PC-9 (cell line): ENCODE results near the gene FCN1. TPM values are rescaled to one million over a fixed set of nuclear protein-coding genes. Genes with fewer than 3 reads are reported as not detected.
A peak's percentile ranks its signal among the peaks of the same experiment; 100 is the strongest.

Source experiments
- BruUV-seq: library from RNA; stranded (reverse); fragments of 400-500 nt; replicated peaks from 2 replicates; lab custom pipeline; 2021; lab: Mats Ljungman, UMichigan
- CTCF ChIA-PET: fragments of 300-600 bp; sonication (Branson Sonifier 250); formaldehyde crosslinking; loops from one replicate; lab custom pipeline; 2022; ENCODE audit warnings: antibody characterized with exemption; lab: Charles Lee
- POLR2A ChIA-PET: fragments of 300-600 bp; sonication (Branson Sonifier 250); formaldehyde crosslinking; loops from one replicate; lab custom pipeline; 2022; ENCODE audit warnings: antibody characterized with exemption; ENCODE audit not compliant: unreplicated experiment; lab: Charles Lee
- DNase-seq, 2 experiments: peaks; one replicate each; pipeline versions ENCODE4 v3.0.0 to v3.0.0-alpha.2; 2015 to 2022; ENCODE audit warnings: mixed read lengths in 1 of 2
- H2AFZ ChIP-seq: fragments of 200-600 bp; sonication (generic); 2 replicates; pipeline ENCODE4 v1.8.1; 2017; ENCODE audit warnings: antibody characterized with exemption
- H3F3A ChIP-seq: fragments of 200-600 bp; sonication (generic); 2 replicates; pipeline ENCODE4 v1.8.1; 2017; ENCODE audit warnings: antibody characterized with exemption, mild to moderate bottlenecking, low read depth; ENCODE audit not compliant: insufficient read depth
- H3K27ac ChIP-seq: fragments of 200-600 bp; sonication (generic); 2 replicates; pipeline ENCODE4 v1.6.1; 2016; ENCODE audit warnings: mixed run types
- H3K27me3 ChIP-seq: fragments of 200-600 bp; sonication (generic); 2 replicates; pipeline ENCODE4 v1.6.1; 2016; ENCODE audit warnings: low read depth, mixed run types; ENCODE audit not compliant: insufficient read depth
- H3K36me3 ChIP-seq: fragments of 200-600 bp; sonication (generic); 2 replicates; pipeline ENCODE4 v1.6.1; 2016; ENCODE audit warnings: low read depth, mixed run types
- H3K4me1 ChIP-seq: fragments of 200-600 bp; sonication (generic); replicated peaks from 2 replicates; pipeline ENCODE4 v1.6.1; 2016; ENCODE audit warnings: mixed run types; ENCODE audit not compliant: insufficient read depth
- H3K4me2 ChIP-seq: fragments of 200-600 bp; sonication (generic); 2 replicates; pipeline ENCODE4 v1.6.1; 2017; ENCODE audit warnings: mixed run types
- H3K4me3 ChIP-seq: fragments of 200-600 bp; sonication (generic); 2 replicates; pipeline ENCODE4 v1.6.1; 2016; ENCODE audit warnings: mixed run types
- H3K79me2 ChIP-seq: fragments of 200-600 bp; sonication (generic); 2 replicates; pipeline ENCODE4 v1.6.1; 2017; ENCODE audit warnings: low read depth, mixed run types
- H3K9me2 ChIP-seq: fragments of 200-600 bp; sonication (generic); 2 replicates; pipeline ENCODE4 v1.8.1; 2017; ENCODE audit warnings: mild to moderate bottlenecking; ENCODE audit not compliant: insufficient read depth
- H3K9me3 ChIP-seq: fragments of 200-600 bp; sonication (generic); 2 replicates; pipeline ENCODE4 v1.8.1; 2016; ENCODE audit warnings: low read depth; ENCODE audit not compliant: insufficient read depth
- H4K20me1 ChIP-seq: fragments of 200-600 bp; sonication (generic); 2 replicates; pipeline ENCODE4 v1.8.1; 2017; ENCODE audit not compliant: insufficient read depth
- CTCF ChIP-seq: fragments of 200-600 bp; sonication (generic); conservative IDR thresholded peaks from 2 replicates; pipeline ENCODE4 v1.6.1; 2017; ENCODE audit warnings: mixed run types, antibody characterized with exemption, mild to moderate bottlenecking, moderate library complexity
- EZH2 ChIP-seq: fragments of 200-600 bp; sonication (generic); IDR thresholded peaks from 2 replicates; pipeline ENCODE4 v1.8.0; 2017; ENCODE audit warnings: antibody characterized with exemption, low read depth
- intact Hi-C: fragments of 100-400 bp; cut with micrococcal nuclease; formaldehyde crosslinking; loops from one replicate; pipeline ENCODE4 v1.10.0; 2022; ENCODE audit not compliant: unreplicated experiment
- total RNA-seq: library from RNA; stranded (reverse); gene quantifications from 2 replicates; pipeline ENCODE4 v1.2.3, GENCODE V29; 2021

The FCN1 gene
- total RNA-seq, 1 experiment from 2014 or later, result not detected

- H2AFZ ChIP-seq, result no peak overlapping the region
These were observed 47.4 kb downstream of the FCN1 start for GRCh38 chr9:134870301-134870694.

GRCh38 chr9:134869554-134870300 lies 48.0 kb downstream of the FCN1 start:
- Histone ChIP-seq H3K4me2 (no peak overlapping the region), H3K27ac (no peak overlapping the region), H2AFZ (no peak overlapping the region), H3F3A (no peaks in the 10 kb centered on the region), H4K20me1 (no peaks in the 10 kb centered on the region), H3K79me2 (no peaks in the 10 kb centered on the region), H3K36me3 (no peaks in the 10 kb centered on the region), H3K9me2 (no peaks in the 10 kb centered on the region), H3K9me3 (no peaks in the 10 kb centered on the region), H3K27me3 (peaks cover 67% of the 10 kb centered on the region), H3K4me1 (no peaks in the 10 kb centered on the region), H3K4me3 (no peak overlapping the region)
- intact Hi-C loops, result no loop called here
- TF ChIP-seq EZH2, result no peak
- TF ChIP-seq CTCF, result no peak
- POLR2A ChIA-PET, result no interaction called here
- BruUV-seq, result no TSS peak
- no peak for DNase-seq
- CTCF ChIA-PET, result no interaction called here

More at GRCh38 chr9:134870301-134870694, 47.4 kb downstream of the FCN1 start:
- Histone ChIP-seq H3K9me3 (no peaks in the 10 kb centered on the region), H4K20me1 (no peaks in the 10 kb centered on the region), H3K4me3 (no peak overlapping the region), H3K4me2 (peak overlapping the region; percentile 28; the same call in 1 of the 2 replicates), H3K4me1 (no peaks in the 10 kb centered on the region), H3K27me3 (peaks cover 62% of the 10 kb centered on the region), H3F3A (no peaks in the 10 kb centered on the region), H3K36me3 (no peaks in the 10 kb centered on the region), H3K79me2 (no peaks in the 10 kb centered on the region), H3K27ac (no peak overlapping the region), H3K9me2 (no peaks in the 10 kb centered on the region)
- CTCF ChIA-PET, result no interaction called here
- POLR2A ChIA-PET, result no interaction called here
- intact Hi-C loops, result no loop called here
- BruUV-seq, result no TSS peak
- DNase-seq, result no peak
- TF ChIP-seq EZH2 (no peak), CTCF (no peak)

- no peak for DNase-seq
- intact Hi-C loops, result no loop called here
- TF ChIP-seq CTCF (no peak), EZH2 (no peak)
- no peak overlapping the region for H3K27ac ChIP-seq
- H2AFZ ChIP-seq, result no peak overlapping the region
- ChIA-PET CTCF (no interaction called here), POLR2A (no interaction called here)
- H4K20me1 ChIP-seq, result no peaks in the 10 kb centered on the region
- no peaks in the 10 kb centered on the region for H3K9me3 ChIP-seq
- H3K9me2 ChIP-seq, result no peaks in the 10 kb centered on the region
- H3K4me1 ChIP-seq, result no peaks in the 10 kb centered on the region
- no peak overlapping the region for H3K4me2 ChIP-seq
- no peaks in the 10 kb centered on the region for H3K36me3 ChIP-seq
- BruUV-seq, result no TSS peak
- no peaks in the 10 kb centered on the region for H3K79me2 ChIP-seq
- H3K27me3 ChIP-seq, result peaks cover 70% of the 10 kb centered on the region
- H3K4me3 ChIP-seq, result no peak overlapping the region
- H3F3A ChIP-seq, result no peaks in the 10 kb centered on the region
These were observed 48.8 kb downstream of the FCN1 start for GRCh38 chr9:134868751-134869553.
